Stimulated activated CD8-positive, alpha-beta memory T cell treated with anti-CD3 and anti-CD28 coated beads, Interleukin-15, amount 100 ng/mL, for 48 hours (primary cell): Measurements from ENCODE around the gene DAP3.
"Not testable (repeated sequence)": the region's sequence is repeated elsewhere in the genome, so short reads cannot be mapped to it uniquely, and the experiment has no call there.

ENCODE experiments used
- DNase-seq, 2 donors: peaks; one replicate each; pipeline ENCODE4 v3.0.0-alpha.2; 2020; ENCODE audit warnings: low read depth in 2 of 2

The DAP3 gene

DNA sequence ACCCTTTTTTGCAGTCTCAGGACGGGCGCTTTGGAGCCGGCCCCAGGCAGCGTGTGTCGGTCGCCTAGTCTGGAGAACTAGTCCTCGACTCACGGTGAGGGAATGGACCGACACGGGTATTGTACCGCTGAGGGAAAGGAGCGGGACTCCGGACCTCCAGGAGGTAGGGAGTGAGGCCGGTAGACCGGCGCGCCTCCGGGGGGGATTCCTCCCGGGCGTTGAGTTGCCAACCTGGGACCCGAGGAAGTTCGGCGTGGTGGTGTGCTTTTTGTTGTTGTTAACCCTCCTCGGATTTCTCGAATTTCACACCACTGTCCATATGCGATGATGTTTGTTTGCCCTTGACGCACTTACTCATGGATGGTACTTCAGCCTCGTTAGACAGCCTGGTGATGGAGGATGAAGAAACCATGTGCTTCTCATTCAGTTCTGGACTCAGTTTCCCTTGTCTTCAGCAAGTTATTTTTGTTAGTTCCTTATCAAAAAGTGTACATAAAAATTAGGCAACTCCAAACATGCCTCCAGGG is at the start of gene DAP3:
Gene DAP3 (plus strand): TSS at position 11 of the 527 bp plus-strand sequence. CDS start 20,689 bp downstream, outside the sequence.
- DNase-seq = not testable (repeated sequence)

DNA sequence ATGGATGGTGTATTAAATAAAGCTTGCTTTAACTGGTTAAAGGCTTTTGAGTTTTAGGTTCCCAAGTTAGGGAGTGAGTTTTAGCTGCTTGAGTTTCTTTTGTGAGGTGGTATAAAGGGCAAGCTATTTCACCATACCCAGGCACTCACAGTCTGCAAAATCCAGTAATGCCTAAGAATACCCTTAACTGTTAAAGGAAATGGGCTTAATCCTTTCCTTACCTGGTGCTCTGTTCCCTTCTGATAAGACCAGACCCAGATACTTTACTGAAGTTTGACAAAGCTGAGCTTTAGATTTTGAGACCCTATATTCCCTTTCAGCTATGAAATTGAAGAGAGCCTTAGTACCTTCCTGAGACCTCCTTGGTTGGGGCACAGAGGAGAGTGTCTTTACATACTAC is 48.5 kb upstream of the DAP3 start:
- DNase-seq = no peak

DNA sequence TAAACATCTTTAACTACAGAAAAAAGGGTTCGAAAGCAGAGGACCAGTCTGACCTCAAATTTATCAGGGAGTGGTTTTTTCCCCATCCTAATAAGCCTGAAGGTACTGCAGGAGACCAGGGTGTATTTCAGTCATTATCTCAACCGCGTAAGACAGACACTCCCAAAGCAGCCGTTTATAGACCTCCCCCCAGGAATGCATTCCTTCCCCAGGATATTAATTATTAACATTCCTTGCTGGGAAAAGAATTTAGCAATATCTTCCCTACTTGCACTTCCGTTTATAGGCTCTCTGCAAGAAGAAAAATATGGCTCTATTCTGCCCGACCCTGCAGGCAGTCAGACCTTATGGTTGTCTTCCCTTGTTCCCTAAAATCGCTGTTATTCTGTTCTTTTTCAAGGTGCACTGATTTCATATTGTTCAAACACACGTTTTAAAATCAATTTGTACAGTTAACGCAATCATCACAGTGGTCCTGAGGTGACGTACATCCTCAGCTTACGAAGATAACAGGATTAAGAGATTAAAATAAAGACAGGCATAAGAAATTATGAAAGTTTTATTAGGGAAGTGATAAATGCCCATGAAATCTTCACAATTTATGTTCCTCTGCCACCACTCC is 46.2 kb upstream of the DAP3 start:
- DNase-seq = not testable (repeated sequence)

DNA sequence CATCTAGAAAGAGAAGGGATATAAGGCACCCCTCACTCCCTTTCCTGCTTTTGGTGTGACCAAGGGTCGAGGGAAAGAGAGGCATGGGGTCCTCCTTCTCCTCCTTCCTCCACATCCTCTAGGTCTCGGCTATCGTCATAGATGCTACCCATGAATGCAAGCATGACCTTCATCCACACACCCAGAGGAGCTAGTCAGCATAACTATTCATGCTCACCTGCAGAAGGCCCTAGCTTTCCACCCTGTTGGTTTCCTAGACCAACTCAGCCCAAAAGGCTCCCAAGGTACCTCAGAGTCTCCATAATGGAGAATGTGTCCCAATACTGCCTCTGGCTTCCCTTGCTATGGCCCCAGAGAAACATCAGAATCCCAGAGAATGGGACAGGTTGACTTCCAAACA is 45.7 kb upstream of the DAP3 start:
- no peak for DNase-seq

DNA sequence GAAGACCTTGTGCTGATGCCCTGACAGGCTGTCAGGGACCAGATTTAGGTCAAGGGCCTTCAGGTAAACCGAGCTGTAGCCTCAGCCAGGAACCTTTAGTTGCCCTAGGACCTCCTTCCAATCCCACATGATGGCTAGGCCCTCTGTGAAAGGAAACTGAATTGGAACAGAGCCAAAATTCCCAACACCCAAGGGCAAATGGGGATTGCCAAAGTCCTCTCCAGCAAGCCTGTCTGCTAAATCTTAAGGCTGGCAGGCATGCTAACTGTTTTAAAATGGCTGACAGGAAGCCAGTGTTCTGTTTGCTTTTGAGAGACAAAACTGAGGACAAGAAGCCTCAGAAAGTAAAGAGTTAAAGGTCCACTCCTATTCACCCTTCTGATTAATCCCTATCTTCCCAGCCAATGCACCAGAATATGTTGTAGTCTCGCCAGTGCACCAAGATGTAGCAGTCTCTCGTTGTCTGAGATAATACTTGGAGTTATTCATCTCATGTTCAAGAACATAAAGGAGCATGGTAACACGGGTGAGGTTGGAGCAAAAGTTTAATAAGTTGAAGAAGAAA is 43.8 kb upstream of the DAP3 start:
- DNase-seq = no peak

DNA sequence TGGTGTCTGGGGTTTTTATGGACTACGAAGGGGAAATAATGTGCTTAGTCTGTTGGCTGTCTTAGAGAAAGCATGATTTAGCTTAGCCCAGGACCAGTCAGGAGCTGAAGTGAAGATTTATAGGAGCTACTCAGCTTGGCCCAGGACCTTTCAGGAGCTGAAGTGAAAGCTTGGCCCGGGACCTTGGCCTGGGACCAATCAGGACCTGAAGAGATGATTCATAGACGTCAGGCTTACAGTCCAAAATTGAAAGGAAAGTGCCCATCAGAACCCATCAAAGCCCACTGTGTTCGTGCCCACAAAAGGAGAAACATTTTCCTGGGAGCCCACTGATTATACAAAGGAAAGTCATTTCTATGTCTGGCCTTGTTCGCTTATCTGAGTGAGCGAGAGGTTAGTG is 43.2 kb upstream of the DAP3 start:
- DNase-seq = no peak

DNA sequence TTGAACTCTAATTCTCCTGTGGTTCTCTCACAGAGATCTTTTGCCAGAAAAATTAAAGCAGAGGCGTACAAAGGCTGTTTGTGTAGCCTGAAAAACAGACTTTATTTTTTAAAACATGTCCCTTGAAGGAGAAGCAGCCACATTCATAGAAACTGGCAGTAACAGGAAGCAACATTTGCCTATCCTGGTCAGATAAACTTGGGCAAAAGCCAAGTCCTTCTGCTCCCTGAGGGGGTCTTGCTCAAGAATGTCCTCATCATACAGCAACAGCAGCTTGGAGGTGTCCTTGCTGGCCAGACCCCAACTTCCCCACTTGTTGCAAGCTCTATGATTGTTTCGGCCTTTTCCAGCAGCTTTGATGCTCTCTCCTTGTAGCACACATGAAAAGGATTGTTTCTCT is 42.6 kb upstream of the DAP3 start:
- no peak for DNase-seq

DNA sequence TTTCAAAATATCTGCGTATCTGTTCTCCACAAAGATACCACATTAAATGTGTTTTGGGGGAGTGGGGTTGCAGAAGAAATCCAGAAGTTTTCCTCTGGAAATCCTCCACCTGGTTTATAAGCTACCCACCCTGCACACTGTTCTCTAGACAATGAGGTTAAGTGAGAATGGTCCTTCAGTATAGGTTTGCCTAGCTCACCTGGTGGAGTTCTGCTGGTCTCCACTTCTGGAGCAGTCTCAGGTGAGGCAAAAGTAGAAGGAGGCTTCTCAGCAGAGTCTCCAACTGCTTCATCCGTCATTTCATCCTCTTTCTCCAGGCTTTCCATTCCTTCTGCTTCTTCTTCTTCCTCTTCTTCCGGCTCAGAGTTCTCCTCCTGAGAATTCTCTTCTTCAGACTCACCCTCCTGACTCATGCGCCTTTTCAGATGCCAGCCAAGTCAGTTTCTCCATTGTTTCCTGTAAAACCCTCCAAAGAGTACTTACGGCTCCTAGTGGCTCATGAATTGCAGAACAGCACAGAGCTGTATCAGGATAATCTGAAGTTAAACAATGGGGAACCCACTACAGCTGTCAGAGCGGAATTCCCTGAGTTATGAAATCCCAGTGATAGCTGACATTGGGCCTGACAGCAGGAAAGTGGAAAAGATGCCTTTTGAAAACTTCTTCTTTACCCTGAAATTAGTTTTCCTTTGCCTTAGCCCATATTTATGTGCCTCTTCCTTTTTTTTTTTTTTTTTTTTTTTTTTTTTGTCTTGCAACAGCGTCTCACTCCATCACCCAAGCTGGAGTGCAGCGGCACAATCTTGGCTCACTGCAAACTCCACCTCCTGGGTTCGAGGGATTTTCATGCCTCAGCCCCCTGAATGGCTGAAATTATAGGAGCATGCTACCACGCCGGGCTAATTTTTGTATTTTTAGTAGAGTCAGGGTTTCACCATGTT is 40.4 kb upstream of the DAP3 start:
- no peak for DNase-seq

DNA sequence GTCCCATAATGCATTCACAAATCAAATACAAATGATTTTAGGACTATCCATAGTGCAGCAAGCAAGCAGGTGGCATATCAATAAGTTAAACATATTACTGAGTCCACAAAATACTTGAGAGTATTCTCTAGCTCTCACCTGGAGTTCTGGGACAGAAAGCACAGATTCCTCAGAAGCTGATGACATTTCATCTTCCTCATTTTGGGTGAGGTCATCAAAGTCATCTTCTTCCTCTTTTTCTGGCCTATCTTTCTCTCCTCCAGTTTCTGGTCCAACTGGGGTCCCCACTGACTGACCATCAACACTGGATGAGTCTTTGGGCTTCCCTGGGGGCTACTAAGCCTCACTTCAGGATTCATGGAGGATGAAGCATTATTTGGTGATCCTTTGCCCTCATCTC is 39.2 kb upstream of the DAP3 start:
- DNase-seq = no peak

DNA sequence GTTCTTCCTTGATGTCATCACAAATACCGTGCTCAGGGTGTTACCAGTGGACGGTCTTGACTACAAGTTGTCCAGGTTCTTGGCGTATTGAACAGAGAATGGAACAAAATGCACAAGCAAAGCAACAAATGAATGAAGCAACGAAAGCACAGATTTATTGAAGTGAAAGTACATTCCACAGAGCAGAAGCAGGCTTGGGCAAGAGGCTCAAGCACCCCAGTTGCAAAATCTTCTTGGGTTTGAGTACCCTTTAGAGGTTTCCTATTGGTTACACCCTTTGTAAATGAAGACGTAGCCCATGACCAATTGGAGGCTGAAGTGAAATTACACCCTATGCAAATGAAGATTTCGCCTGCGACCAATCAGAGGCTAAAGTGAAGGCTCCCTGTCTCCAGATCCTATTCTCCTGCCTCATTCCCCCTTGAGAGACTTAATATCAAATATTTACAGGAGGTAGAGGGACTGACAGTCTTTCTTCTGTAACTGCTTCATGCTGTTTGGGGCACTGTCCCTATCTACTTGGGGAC is 38.6 kb upstream of the DAP3 start:
- DNase-seq = no peak

DNA sequence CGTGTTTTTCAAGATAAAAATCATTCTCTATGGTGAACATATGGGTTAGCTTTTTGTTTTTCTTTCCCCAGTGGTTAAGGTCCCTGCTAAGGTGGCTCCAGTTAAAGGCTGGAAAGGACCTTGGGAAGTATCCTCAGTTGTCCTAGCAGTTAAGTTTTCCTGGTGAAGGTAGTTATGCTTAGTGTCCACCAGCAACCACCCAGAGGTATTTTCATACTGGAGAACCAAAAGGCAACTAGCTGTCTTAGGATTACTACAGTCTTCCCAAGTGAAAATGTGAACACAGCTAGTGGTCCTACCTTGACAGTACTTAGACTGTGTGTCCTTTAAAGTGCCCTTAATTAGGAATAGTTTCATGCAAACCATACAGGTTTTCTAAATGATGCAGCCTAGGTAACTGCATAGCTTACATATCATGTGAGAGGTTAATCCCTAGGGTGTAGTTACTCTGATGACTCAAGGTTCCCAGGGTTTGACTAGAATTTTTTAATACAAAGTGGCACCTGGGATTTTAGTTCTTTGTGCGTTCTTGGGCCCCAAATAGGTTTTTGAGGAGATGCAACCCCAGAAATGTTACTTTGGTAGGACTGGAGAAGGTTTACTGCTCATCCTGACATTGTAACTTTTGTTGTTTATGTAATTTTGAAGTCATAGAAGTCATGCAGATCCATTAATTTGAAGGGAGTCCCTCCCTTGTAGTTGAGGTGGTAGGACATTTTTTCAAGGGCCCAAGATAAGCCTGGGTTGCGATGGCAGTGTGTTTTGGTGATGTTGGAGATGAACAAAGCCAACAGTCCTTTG is 36.8 kb upstream of the DAP3 start:
- DNase-seq = no peak

DNA sequence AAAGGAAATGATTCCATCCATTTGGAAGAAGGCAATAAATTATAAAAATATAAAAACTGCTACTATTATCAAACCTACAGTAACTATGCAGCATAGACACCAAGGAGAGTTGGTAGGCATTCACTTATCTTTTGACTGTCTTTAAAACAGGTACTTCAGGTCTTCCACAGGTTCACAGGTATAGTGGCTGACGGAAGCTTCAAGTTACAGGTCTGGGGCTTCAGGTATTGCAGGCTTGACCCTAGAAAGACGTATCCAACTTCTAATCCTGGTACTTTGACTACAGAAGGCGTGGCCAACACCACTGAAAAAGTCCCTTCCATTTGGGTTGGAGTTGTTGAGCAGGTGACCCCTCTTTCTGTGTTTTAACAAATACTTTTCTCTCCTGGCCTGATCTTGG is 35.9 kb upstream of the DAP3 start:
- no peak for DNase-seq

DNA sequence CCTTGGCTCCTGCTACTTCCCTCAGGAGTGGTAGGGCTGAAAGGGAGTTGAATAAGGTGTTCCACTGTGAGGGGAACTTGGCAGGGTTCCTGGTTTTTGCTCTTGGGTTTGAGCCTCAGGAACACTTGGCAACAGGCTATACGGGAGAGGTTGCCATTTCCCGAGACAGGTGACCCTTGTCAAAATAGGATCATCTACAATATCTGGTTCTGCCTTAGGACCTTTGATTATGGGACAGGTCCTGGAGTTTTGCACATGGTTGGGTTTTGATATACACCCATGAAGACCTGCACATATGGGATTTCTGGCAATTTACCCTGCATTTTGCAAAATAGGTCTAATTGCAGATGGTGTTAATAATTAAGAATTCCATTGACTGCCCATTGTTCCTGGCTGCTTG is 31.4 kb upstream of the DAP3 start:
- no peak for DNase-seq

DNA sequence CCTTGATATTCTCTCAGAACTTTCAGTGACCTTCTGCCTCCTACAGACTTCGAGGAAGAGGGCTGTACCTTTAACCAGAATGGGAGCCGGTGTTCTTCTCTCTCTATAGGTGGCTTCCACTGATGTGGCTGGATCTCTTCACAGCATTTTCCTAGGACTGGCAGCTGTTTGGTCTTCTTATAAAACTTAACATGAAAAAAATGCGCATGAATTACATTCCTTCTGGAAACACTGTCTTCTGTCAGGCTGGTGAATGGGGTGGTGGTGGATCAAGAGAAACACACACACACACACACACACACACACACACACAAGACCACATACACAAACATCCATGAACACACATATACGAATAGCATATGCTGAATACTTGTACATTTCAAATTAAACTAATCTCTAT is 27.7 kb upstream of the DAP3 start:
- not testable (repeated sequence) for DNase-seq

DNA sequence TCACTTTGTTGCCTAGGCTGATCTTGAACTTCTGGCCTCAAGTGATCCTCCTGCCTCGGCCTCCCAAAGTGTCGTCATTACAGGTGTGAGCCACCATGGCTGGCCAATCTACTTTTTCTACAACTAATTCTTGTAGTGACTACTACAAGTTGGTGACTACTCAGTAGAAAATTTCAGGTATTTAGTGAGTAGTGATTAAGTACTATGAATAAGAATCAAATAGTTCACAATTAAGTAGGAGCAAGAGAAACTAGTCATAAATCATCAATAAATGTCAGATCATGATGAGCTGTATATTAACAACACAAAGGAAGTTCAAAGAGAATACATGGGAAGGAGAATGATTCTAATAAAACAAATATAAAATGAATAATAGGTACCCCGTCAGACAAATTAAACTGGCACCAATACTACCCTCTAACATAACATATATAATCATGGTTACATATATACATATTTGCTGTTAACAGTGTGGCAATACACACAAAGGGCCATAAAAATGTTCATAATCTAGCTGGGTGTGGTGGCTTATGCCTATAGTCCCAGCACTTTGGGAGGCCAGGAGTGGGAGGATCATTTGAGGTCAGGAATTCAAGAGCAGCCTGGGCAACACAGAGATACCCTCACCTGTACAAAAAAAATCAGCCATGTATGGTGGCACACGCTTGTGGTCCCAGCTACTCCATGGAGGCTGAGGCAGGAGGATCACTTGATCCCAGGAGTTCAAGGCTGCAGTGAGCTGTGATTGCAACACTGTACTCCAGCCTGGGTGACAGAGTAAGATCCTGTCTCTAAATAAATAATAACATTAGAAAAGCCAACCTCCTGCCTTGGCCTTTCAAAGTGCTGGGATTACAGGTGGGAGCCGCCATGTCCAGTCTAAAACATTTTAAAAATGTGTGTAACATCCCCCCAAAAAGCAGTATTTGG is 19.4 kb upstream of the DAP3 start:
- no peak for DNase-seq

DNA sequence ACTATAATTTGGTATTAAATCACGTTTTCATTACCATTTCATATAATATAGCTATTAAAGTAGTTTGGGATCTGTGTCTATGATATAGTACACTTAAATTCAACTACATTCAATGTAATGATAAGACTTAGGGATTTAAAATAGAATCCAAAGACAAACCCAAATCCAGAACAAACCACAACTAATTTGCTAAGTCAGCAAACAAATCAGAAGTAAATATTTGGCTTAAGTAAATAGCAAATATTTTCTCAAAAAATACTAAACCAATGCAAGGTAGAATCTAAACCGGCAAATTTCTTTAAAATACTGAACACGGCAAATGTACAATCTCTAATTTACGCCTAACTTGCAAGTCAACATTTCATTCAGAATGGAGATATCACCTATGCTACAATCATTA is 17.1 kb upstream of the DAP3 start:
- DNase-seq = no peak

DNA sequence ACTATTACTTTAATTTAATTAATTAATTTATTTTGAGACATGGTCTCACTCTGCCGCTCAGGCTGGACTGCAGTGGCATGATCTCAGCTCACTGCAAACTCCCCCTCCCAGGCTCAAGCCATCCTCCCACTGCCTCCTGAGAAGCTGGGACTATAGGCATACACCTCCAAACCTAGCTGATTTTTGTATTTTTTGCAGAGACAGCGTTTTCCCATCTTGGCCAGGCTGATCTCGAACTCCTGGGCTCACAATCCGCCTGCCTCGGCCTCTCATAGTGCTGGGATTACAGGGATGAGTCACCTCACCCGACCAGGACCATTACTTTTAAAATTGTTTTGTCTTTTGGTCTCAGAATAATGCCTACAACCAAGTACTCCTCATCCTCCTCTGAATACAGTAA is 15.9 kb upstream of the DAP3 start:
- no peak for DNase-seq

DNA sequence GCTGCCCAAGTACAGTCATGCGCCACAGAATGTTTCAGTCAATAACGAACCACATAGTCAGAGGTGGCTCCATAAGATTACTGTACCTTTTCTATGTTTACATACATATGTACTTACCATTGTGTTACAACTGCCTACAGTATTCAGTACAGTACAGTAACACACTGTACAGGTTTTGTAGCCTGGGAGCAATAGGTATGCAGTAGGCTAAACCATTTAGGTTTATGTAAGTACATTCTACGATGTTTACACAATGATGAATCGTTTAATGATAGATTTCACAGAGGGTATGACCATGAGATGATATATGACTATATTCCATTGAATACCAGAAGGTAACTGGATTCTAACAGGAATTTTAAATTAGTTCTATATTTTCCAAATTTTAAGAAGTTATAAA is 10.9 kb upstream of the DAP3 start:
- DNase-seq = no peak

DNA sequence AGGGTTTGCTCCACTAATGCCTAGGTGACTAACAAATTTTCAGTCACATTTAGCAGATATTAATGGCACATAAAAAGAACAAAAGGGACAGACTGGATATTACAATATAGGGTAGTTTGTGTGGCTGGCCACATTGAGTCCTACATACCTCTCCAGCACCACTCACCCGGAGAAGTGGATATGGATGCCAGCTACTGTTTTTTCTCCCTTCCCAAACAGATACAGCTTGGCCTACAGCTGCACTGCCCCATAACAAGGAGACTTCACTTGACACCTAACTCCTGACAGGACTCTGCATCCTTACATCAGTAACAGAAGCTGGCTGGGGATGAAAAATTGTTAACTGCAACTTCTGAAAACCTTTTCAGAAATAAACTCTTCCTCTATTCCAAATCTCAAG is 9.9 kb upstream of the DAP3 start:
- not testable (repeated sequence) for DNase-seq

DNA sequence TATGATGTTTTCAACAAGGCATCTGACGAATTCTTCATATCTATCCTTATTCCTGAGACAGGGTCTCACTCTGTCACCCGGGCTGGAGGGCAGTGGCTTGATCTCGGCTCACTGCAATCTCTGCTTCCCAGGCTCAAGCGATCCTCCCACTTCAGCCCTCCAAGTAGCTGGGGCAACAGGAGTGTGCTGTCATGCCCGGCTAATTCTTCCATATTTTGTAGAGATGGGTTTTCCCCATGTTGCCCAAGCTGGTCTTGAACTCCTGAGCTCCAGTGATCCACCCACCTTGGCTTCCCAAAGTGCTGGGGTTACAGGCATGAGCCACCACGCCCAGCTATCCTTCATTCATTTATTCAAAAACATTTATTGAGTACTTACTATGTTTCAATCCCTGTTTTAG is 8.4 kb upstream of the DAP3 start:
- DNase-seq = no peak

DNA sequence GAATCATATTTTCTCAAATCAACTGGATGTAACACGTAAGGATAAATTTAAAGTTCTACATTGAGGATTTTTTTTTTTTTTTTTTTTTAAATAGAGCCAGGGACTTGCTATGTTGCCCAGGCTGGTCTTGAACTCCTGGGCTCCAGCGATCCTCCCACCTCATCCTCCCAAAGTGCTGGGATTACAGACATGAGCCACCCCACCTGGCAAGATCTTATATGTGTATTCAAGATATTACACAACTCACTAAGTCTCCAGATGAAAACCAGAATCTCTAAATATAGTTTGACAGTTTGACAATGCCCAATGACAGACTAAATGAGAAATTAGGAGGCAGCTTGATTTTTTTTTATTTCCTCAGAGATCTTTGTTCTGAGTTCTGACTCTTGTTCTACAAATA is 7.1 kb upstream of the DAP3 start:
- no peak for DNase-seq
